ENCODE results near the gene CTPS1.

DNA sequence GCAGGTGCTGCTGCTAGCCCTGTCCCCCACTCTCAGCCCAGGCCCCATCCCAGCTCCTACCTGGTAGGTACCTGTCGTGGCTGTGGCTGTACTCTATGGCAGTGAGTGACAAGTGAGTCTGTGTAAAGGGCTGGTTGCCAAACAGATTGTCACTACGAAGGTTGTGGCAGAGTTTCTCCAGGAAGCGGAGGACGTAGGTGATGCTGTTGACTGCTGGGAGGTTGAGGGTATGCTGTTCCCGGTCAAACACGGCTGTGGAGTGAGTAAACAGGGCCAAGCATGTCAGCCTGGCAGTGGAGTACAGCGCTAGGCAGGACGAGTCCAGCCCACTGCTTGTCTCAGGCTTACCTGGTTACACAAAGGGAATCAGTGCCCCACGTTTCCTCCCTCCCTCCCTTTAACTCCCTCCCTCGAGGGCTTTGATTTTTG is 66.9 kb downstream of the CTPS1 start:
- TF ChIP-seq, protein P1, sequence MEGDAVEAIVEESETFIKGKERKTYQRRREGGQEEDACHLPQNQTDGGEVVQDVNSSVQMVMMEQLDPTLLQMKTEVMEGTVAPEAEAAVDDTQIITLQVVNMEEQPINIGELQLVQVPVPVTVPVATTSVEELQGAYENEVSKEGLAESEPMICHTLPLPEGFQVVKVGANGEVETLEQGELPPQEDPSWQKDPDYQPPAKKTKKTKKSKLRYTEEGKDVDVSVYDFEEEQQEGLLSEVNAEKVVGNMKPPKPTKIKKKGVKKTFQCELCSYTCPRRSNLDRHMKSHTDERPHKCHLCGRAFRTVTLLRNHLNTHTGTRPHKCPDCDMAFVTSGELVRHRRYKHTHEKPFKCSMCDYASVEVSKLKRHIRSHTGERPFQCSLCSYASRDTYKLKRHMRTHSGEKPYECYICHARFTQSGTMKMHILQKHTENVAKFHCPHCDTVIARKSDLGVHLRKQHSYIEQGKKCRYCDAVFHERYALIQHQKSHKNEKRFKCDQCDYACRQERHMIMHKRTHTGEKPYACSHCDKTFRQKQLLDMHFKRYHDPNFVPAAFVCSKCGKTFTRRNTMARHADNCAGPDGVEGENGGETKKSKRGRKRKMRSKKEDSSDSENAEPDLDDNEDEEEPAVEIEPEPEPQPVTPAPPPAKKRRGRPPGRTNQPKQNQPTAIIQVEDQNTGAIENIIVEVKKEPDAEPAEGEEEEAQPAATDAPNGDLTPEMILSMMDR (IDR thresholded peaks at IDR 0.05) = no peak
- peak in 1 of 2 donors; percentile 12 for TF ChIP-seq POLR2A (IDR thresholded peaks at IDR 0.05)

Measured in uterus (tissue), 2 donors.